GM21737 (cell line): ENCODE data around the gene SLC24A4.
"Not testable (repeated sequence)": the region's sequence is repeated elsewhere in the genome, so short reads cannot be mapped to it uniquely, and the experiment has no call there.

Source experiments
- ATAC-seq: cut with Tn5 transposase; IDR thresholded peaks from one replicate; pipeline ENCODE4 v1.9.1; 2021; ENCODE audit warnings: mild to moderate bottlenecking, moderate library complexity; ENCODE audit not compliant: unreplicated experiment

The SLC24A4 gene

DNA sequence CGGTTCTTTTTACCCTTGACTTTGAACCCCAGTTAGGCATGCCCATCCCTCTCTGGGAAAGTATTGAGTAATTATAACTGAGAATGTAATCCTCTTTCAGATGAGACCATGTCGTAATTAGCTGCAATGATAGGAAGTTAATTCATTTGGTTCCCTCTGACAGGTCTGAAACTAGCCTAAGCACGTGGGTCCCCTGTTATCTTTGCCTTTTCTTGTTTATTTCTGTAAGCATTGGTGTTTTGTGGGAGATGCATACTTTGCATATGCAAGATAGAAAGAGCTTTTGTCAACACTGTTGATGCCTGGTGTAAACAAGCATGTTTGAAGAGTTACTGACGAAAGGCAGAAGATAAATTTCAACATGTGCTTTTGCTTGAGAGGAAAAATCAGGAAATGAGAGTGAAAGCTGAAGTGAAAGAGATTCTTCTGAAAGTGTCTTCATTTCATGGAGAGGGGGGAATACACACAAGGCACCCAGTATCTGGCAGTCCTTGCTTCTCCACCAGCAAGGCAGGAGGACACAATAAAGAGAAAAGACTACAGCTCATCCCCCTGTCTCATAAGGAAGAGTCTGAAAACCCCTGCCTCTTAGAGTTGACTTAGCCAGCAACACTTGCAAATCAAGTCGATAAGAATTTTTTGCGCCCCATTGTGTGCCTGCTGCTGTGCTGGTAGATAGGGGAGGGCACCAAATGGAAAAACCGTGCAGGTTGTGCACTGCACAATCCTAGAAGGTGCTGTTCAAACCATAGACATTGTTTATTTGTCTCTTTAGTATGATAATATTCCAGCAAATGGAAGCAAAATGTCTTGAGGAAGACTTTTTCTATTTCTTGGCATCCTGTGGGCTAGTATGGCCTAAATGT, 77.8 kb downstream of the SLC24A4 start:
- peak; percentile 65 for ATAC-seq

DNA sequence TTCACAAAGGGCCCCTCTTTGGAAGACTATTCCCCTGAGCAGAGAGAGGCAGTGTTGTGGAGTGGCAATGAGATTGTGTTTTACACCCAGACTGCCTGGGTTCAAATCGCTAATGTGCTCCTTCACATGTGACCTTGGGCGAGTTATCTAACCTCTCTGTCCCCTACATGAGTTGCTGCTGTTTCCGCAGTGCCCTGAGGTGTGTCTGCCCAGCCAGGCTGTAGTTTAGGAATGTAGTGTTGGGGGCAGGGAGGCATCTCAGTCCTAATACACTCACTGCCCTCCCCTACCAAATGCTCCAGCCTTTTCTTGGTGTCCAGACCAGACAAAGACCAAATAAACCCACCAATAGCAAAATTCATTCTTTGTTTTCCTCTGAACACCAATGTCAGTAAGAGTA, 78.6 kb downstream of the SLC24A4 start:
- no peak for ATAC-seq

- not testable (repeated sequence) for ATAC-seq
These were observed 79.5 kb downstream of the SLC24A4 start for GRCh38 chr14:92402500-92402899.

- no peak for ATAC-seq
These were observed 81.1 kb downstream of the SLC24A4 start for GRCh38 chr14:92404018-92404417.

DNA sequence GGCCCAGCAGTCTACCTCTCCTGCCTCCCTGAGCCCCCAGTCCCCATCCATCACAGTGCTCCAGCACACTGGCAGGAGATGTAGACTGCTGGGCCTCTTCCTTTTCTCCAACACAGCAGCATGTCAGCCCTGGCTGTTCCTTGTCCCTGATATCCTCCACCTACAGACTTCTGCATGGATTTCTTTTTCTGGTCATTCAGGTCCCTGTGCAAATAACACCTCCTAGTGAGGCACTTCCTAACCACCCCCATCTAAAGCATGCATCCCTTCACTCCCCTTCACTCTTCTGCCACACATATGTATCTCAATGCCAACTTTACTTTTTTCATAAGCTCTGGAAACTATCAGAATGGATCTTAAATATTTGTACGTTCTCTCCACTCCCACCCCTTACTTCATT, 81.5 kb downstream of the SLC24A4 start:
- ATAC-seq = no peak

DNA sequence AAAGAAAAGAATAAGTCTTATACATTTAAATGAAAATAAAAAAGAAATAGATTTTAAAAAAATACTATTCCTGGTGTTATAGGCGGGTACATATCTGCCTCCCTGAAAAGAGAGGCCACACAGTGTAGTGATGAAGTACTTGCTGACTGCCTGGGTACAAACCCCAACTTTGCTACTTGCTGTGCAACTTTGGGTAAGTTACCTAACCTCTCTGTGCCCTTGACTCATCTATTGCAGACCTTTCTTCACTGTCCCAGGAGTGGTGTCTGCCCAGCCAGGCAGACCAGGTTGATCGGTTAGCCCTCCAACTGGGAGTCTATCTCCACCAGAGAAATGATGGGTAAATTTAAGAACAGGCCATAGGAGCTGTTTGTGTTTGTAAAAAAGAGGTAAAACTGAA, 82.0 kb downstream of the SLC24A4 start:
- no peak for ATAC-seq

GRCh38 chr14:92407410-92407809, 84.4 kb downstream of the SLC24A4 start:
- ATAC-seq = no peak

DNA sequence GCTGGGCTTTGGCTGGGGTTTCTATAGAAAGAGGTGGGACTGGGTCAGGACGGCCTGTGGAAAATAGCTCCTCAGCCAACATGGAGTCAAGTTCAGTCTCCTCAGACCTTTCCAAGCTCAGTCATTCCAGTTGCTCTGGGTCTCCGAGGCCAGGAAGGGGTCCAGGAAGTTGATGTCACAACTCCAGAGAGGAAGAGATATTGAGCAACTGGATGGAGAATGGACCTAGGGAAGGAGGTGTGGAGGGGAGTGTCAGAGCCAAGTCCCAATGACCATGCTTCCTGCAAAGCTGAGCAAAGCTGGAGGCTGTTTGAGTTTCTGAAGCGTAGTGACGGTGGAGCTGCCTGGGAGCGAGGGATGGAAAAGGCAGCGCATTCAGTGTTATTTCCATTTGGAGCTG, 86.1 kb downstream of the SLC24A4 start:
- ATAC-seq = no peak

DNA sequence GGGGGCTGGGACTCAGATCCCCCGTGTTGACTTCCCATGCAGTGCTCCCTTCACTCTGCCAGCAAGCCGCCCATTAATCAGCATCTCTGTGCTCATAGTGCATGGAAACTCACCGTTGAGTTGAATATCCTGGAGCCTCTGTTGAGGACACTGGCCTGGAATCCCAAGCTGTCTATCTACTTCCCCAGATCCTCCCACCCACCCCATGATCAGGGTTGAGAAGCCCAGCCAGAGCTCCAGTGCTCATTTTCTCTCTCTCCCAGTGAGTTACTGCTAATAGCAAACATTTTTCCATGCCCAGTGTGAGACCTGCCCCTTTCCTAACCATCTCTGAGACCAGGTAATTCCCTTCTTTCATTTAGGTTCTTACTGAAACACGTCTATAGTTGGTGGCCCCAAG, 88.2 kb downstream of the SLC24A4 start:
- no peak for ATAC-seq

- no peak for ATAC-seq
These were observed 89.0 kb downstream of the SLC24A4 start for GRCh38 chr14:92411941-92412340.

GRCh38 chr14:92412912-92413311, 89.9 kb downstream of the SLC24A4 start:
- ATAC-seq = no peak

- no peak for ATAC-seq
These were observed 90.4 kb downstream of the SLC24A4 start for GRCh38 chr14:92413379-92413778.

DNA sequence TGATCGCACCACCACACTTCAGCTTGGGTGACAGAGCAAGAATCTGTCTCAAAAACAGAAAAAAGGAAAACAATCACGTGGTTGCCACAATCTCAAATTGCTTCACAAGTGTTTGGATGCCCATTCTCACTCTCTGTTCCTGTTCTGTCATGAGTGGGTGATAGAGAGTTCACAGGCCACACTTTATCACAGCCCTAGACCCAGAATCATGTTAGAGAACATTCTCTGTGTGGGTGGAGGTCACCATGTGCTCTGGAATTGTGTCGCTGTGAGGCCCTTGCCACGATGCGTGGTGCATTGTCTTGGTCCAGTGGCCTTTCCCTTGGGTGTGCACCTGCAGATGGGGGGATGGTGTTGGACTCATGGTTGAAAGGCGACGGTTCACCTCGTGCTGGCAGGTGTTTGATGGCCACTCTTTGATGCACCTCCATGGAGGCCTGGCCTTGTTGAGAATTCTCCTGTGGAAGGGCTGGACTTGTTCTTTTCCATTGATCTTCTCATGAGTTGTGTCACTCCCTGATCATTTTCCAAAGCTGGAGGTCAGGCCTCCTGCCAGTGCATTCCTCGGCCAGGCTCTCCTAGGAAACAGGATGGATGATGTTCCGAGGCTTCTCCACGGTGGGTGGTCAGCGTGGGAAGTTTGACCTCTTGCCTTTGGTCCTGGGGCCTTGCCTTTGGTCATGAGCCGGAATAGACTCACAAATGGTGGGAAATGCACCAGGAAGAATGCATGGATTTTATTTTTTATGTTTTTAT, 91.9 kb downstream of the SLC24A4 start:
- ATAC-seq = no peak

DNA sequence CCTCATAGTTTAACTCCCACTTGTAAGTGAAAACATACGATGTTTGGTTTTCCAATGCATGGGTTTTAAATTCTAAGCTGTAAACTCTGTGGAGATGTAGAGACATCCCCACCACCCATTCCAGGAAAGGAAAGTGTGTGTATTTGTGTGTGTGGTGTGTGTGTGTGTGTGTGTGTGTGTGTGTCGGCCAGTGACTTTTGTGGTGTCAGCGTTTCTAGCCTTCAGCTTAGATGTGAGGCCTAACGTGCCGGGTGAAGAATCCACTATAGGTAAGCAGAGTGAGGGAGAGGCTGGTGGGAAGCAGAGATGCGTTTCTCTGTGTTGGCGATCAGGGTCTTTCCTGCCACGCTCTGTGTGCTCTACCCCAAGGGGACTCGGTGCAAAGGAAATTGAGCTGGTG, 93.0 kb downstream of the SLC24A4 start:
- ATAC-seq = no peak

GRCh38 chr14:92416544-92416943, 93.6 kb downstream of the SLC24A4 start:
- ATAC-seq = no peak

GRCh38 chr14:92417759-92418158, 94.8 kb downstream of the SLC24A4 start:
- no peak for ATAC-seq

DNA sequence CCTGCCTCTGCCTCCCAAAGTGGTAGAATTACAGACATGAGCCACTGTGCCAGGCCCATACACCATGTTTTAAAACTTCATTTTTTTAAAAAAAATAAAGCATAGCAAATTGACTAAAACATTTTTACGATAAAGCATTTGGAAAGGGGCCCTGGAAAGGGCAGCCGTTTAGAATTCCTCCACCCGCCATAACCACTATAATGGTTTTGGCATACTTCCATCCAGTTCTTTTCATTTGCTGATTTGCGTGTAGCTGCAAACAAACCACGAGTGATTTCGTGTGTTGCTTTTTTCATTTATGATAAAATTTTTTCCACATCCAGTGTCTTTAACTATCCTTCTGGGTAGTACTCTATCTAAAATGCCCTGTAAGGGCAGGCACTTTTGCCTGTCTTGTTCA, 98.8 kb downstream of the SLC24A4 start:
- ATAC-seq = no peak

- ATAC-seq = no peak
These were observed 102.1 kb downstream of the SLC24A4 start for GRCh38 chr14:92425101-92425500.

DNA sequence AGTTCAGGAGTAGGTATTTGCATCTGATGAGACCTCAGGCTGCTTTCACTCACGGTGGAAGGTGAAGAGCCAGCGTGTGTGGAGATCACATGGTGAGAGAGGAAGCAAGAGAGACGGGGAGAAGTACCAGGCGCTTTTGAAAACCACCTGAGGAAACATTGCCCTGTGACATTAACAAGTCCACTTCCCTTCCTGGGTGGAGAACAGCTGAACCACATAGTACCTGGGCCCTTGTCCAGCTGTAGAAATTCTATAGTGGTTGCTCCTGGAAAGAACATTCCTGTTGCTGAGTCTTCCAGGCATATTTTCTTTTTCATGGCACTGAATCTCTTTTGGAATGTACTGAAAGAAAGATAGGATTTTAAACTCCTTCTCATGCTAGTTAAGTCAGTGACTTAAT, 103.3 kb downstream of the SLC24A4 start:
- no peak for ATAC-seq

DNA sequence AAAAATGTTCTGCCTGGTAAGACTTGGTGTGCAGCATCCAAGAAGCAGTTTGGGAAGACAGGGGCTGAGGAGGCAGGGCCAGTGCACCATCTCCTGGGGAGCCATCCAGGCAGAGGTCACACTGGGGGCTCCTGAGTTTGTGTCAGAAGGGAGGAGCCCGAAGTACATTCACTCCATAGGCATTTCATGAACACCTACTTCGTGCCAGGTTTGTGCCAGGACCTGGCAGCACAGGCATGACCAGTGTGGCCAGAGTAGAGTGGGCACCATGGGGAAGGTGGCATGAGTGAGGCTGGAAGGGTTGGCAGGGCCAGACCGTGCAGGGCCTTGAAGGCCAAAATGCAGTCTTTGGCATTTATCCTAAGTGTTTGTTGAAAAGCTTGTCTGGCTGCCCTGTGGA, 104.1 kb downstream of the SLC24A4 start:
- ATAC-seq = no peak

- ATAC-seq = no peak
These were observed 107.7 kb downstream of the SLC24A4 start for GRCh38 chr14:92430686-92431085.

- no peak for ATAC-seq
These were observed 108.3 kb downstream of the SLC24A4 start for GRCh38 chr14:92431199-92431725.
